Stromal cell of bone marrow (primary cell): ENCODE measurements around the gene ILKAP.
A peak's percentile ranks its signal among the peaks of the same experiment; 100 is the strongest.
"Not testable (repeated sequence)": the region's sequence is repeated elsewhere in the genome, so short reads cannot be mapped to it uniquely, and the experiment has no call there.

Experiments used
- DNase-seq: peaks from one replicate; pipeline ENCODE4 v3.0.0-alpha.2; 2012; ENCODE audit warnings: low read depth

The ILKAP gene

DNA sequence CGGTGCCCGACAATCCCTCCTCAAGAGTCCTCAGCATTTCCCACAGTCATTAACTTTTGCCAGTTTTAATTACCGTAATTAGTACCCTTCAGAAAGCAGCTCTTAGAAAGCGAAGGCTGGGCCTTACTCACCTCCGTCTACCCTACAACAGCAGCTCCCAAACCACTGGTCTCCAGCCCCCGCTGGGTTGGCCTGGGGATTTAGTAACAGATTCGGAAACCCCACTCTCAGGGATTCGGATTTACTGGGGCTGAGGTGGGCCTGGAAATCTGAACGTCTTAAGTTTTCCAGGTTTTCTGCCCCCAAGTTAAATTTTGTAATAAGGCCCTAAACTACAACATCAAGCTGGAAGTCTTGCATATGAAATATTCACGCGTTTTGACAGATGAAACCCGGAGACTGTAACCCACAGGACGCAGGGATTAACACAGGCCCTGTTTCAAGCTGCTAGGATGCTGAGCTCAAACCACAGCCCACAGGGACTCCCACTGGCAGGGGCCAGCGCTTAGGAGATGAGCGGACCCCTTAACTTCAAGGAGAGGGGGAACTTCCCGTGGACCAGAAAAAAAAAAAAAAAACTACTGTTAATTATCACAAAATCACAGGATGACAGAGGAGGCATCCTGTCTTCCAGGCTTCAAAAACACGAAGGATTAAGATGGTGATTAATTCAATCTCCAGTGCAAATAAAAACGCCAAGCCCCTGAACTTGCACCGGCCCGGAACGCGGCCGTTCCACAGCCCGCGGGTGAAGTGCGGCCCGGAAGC is 985 bp downstream of the ILKAP start:
- DNase-seq = peak; percentile 4

- no peak for DNase-seq
These were observed 13.1 kb downstream of the ILKAP start for GRCh38 chr2:238190445-238190844.

GRCh38 chr2:238187618-238188548 is 15.6 kb downstream of the ILKAP start:
- no peak for DNase-seq

DNA sequence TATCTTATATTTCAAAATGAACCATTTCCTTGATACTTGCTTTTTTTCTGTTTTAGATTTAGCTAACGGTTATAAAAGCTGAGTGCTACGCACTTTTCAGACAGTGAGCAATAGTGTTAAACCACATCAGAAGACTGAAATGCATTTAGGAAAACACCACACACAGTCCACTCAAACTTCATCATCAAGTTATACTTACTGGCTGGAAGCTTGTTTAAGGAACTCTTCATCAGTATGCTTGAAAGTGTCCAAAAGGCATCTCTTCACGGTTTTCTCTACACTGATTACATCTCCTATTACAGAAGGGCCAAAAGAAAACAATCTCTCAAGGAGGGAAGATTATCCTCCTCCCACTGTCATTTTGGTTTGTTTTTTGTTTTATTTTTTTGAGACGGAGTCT is 19.7 kb downstream of the ILKAP start:
- no peak for DNase-seq

DNA sequence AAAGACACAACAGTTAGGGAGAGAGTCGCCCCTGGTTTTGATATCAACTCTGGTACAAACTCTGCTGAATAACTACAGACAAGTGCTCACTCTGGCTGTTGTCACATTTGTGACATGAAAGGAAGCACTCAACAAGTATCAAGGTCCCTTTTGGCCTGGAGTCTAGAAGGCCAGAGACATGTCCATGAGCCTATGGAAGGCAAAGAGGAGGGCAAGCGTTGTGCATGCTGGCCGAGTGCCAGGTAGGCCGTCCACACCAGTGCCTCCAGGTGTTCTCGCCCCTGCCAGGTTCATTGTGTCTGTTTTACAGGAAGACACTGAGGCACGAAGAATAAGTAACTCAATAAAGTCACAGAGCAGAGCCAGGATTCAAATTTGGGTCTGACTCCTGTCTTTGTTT is 21.1 kb downstream of the ILKAP start:
- no peak for DNase-seq

DNA sequence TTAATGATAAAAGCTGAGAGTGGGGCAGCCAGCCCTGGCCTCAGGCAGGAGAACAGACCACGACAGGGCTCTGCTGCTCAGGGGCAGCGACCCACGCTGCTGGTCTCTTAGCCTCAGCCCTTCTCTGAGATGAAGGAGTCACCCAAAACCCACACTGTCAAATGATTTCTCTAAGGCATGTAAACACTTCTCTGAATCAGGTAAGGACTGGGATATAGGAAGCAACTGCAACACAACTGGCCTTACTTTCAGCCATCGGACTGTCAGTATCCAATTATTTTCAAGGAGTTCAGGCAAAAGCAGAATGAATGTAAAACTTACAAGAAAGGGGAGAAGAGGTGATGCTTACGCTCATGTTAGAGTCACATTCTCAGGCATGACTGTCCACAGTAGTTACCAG is 22.9 kb downstream of the ILKAP start:
- no peak for DNase-seq

DNA sequence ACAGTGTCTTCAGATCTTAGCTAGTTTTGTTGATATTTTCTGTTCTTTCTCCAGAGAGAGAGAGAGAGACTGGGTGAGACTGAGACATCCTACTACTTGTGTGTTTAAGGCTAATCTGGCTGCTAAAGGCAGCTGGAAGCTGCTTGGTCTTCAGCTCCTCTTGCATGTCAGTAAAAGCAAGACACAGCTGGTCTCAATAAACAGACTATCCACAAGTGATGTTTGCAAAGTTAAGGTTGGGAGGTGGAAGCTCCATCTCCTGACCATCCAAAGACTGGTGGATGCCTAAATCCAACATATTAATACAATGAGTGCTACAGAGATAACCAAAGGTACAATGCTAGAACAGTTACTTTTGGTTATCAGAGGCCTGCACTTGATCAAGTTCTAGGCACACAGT is 26.9 kb downstream of the ILKAP start:
- DNase-seq = no peak

- DNase-seq = no peak
These were observed 28.8 kb downstream of the ILKAP start for GRCh38 chr2:238174701-238175100.

DNA sequence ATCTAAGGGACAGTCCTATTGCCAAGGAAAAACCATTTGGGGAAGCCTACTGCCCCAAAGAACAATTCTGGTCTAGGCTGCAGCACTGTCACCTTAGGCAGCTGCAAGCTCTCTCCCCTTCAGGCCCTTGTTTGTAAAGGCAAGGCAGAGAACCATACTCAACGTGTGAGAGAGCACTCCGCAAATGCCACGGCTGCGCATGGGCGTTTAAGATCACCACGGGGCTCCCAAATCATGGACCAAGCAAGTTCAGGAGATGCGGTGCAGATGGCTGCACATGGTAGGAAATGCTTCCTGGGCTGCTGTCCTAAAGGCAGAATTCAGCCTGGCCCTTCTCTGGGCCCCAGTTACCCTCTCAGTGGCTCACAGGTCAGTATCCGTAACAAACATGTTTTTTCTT is 29.2 kb downstream of the ILKAP start:
- DNase-seq = no peak

DNA sequence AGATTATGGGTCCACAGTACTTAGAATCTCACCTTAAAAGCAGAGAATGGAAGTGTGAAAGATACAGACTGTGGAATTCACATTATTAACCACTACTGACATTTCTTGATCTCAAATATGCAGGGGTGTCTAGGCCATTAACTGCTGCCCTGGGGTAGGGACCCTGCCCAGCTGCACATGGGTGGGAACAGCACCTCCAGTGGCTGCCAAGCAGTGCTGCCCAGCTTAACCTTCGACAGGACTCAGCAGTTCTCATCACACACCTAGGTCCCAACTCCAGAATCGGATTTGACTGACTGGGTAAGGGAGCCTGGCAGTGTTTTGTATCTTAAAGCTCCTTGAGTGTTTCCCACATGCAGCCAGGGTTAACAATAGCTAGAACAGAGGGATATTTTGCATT is 29.8 kb downstream of the ILKAP start:
- no peak for DNase-seq

DNA sequence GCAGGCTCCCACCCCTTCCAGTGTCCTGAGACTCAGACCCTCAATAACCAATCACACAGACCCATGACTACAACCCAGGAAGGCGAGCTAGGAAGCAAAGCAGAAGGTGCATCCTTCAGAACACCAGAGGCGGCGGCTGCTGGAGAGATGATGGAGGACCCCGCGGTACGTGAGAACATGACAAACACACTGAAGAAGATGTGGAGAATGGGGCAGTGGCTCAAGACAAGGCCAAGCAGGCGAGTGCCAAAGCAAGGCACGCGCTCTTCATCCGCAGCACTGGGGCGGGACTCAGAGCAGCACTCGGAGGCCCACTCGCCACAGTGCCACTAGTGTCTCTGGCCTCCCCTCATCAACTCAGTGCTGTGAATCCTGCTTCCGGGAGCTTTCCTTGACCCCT is 31.1 kb downstream of the ILKAP start:
- no peak for DNase-seq

DNA sequence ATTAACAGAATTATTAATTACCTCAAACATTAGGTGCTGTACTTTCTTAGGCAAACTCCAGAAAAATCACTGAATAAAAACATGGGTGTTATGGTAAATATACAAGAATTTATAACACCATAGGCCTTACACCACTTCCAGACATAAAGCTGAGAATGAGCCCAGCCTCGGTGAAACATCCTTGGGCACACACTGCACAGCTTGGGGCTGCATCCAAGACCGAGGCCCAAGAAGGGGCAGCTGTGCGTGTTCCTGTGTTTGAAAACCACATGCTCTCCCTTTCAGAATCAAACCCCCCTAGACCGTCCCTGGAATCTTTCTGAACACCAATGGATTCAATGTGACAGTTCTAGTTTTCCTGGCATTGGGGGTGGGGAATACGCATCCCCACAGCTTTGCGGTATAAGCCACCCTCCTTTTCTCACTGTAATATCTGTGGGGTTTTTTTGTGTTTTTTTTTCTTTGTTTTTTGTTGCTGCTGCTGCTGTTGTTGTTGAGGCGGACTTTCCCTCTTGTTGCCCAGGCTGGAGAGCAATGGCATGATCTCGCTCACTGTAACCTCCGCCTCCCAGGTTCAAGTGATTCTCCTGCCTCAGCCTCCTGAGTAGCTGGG is 31.8 kb downstream of the ILKAP start:
- no peak for DNase-seq

GRCh38 chr2:238171072-238171431 is 32.4 kb downstream of the ILKAP start:
- not testable (repeated sequence) for DNase-seq

GRCh38 chr2:238170386-238171071 is 33.0 kb downstream of the ILKAP start:
- no peak for DNase-seq

- DNase-seq = peak; percentile 98
These were observed 33.7 kb downstream of the ILKAP start for GRCh38 chr2:238169708-238170251.

DNA sequence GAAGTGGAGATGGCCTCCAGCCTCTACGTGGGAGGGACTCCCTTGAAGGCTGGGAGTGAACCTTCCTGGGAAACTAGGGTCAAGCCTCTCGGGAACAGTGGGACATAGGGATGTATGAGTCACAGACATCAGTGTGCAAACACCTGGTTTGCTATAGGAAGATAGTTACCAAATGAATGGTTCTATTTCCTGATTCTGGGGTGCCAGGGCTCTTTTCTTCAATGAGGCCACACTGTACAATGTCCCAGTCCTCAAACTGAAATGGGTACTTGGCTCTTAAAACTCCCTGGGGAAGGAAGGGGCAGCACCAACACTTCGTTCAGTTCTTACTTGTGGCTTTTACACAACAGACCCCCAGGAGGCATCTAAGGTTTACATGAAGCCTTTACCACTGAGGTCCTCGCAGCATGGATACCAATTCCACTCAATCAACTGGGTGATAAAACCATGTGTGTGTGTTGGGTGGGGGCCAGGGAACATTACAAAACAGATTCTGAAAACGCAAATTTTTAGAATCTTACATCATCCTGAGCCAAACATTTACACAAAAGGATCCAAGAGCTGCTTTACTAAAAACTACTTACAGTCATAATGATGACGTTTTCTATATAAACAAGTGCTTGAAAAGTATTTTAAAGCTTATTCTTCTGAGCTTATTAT is 34.3 kb downstream of the ILKAP start:
- peak; percentile 90 for DNase-seq

DNA sequence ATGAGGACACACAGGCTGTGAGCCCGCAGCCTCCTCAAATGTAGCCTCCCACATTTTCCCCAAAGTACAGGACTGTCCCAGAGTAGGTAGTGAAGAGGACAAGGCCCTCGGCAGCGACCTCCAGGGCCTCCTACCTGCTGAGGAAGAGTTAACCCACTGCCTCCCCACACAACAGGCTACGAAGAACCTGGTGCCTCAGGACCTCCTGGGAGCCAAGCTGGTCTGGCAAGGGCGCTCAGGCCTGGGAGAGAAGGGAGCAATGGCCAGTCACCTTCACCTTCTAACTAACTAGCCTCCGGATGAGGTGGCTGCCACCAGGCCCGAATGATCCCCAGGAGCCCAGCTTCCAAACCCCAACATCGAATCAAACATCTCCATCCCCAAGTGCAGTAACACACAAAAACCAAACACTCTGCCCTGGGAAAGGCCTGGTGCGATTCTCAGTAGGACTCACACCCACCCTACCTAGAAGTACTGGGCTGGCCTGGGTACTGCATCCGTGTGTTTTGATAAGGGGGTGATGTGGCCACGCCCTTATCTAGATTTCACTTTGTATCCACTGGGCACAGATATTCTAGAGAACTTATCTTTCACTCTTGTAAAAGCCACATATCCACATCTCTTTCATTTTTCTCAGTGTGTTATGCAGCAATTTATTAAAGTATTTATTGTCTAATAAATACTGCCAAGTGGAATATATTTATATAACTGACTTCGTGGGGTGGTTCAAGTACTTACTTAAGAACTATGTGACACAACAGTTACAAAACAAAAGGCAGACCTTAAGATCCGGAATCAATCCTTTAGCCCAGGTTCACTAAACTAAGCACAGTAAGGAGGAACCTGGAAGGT is 35.1 kb downstream of the ILKAP start:
- DNase-seq = no peak

GRCh38 chr2:238167761-238168160 is 35.7 kb downstream of the ILKAP start:
- DNase-seq = no peak

DNA sequence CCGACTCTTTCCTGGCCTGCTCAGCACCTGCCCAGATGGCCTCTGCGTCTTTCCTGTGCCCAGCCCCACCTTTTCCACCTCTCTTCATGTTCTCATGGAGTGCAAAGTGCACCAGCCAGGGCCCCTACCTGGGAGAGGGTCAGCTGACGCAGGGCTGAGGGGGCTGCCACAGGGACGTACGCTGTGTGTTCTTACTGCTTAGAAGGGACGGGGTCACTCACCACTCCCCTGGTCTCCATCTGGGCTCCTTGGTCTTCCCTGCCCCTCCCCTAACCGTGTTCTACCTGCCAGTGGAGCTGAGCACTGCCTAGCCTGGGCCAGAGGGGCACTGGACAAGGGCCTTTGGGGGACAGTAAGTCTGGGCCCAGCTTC is 36.2 kb downstream of the ILKAP start:
- no peak for DNase-seq
